HCEC 1CT (cell line): ENCODE data around the gene BMP8A.
A peak's percentile ranks its signal among the peaks of the same experiment; 100 is the strongest.

Source experiments
- DNase-seq: peaks from one replicate; pipeline ENCODE4 v3.0.0-alpha.2; 2017

BMP8A gene

GRCh38 chr1:39573736-39574624, 82.5 kb downstream of the BMP8A start:
- DNase-seq = peak; percentile 32

- DNase-seq = peak; percentile 31
These were observed 83.2 kb downstream of the BMP8A start for GRCh38 chr1:39574646-39575045.
